SHP77 treated with DMSO at 0.1 percent for 48 hours (cell line): ENCODE data around the gene CAMK4.
"Not testable (repeated sequence)": the region's sequence is repeated elsewhere in the genome, so short reads cannot be mapped to it uniquely, and the experiment has no call there.

Experiments
- DNase-seq: peaks from one replicate; lab custom pipeline; 2025; lab: John Stamatoyannopoulos, UW

The CAMK4 gene

GRCh38 chr5:111310711-111311620 lies 86.8 kb downstream of the CAMK4 start:
- no peak for DNase-seq

- no peak for DNase-seq
Observed at GRCh38 chr5:111311666-111312065, 87.5 kb downstream of the CAMK4 start.

GRCh38 chr5:111313017-111313724 lies 89.0 kb downstream of the CAMK4 start:
- DNase-seq, result no peak

- no peak for DNase-seq
Observed at GRCh38 chr5:111320953-111321352, 96.8 kb downstream of the CAMK4 start.

- DNase-seq, result no peak
Observed at GRCh38 chr5:111321376-111321775, 97.2 kb downstream of the CAMK4 start.

- no peak for DNase-seq
Observed at GRCh38 chr5:111326551-111326950, 102.4 kb downstream of the CAMK4 start.

- no peak for DNase-seq
Observed at GRCh38 chr5:111337133-111337532, 112.9 kb downstream of the CAMK4 start.

GRCh38 chr5:111337688-111338087 lies 113.5 kb downstream of the CAMK4 start:
- DNase-seq, result no peak

- no peak for DNase-seq
Observed at GRCh38 chr5:111345731-111346130, 121.5 kb downstream of the CAMK4 start.

GRCh38 chr5:111347021-111347420 lies 122.8 kb downstream of the CAMK4 start:
- no peak for DNase-seq

- no peak for DNase-seq
Observed at GRCh38 chr5:111348661-111349329, 124.6 kb downstream of the CAMK4 start.

GRCh38 chr5:111349429-111349828 lies 125.2 kb downstream of the CAMK4 start:
- no peak for DNase-seq

- no peak for DNase-seq
Observed at GRCh38 chr5:111353035-111353434, 128.9 kb downstream of the CAMK4 start.

- DNase-seq, result not testable (repeated sequence)
Observed at GRCh38 chr5:111358726-111359125, 134.5 kb downstream of the CAMK4 start.

GRCh38 chr5:111360173-111360572 lies 136.0 kb downstream of the CAMK4 start:
- DNase-seq, result no peak

GRCh38 chr5:111364992-111365391 lies 140.8 kb downstream of the CAMK4 start:
- DNase-seq, result no peak

- DNase-seq, result no peak
Observed at GRCh38 chr5:111366388-111366787, 142.2 kb downstream of the CAMK4 start.

GRCh38 chr5:111367115-111367514 lies 142.9 kb downstream of the CAMK4 start:
- no peak for DNase-seq

- no peak for DNase-seq
Observed at GRCh38 chr5:111372799-111373198, 148.6 kb downstream of the CAMK4 start.

- DNase-seq, result no peak
Observed at GRCh38 chr5:111374380-111374779, 150.2 kb downstream of the CAMK4 start.

GRCh38 chr5:111375645-111376044 lies 151.5 kb downstream of the CAMK4 start:
- no peak for DNase-seq

GRCh38 chr5:111377306-111377705 lies 153.1 kb downstream of the CAMK4 start:
- no peak for DNase-seq

- DNase-seq, result no peak
Observed at GRCh38 chr5:111379391-111379816, 155.2 kb downstream of the CAMK4 start.
